Measurements from ENCODE around the gene HKDC1.

DNA sequence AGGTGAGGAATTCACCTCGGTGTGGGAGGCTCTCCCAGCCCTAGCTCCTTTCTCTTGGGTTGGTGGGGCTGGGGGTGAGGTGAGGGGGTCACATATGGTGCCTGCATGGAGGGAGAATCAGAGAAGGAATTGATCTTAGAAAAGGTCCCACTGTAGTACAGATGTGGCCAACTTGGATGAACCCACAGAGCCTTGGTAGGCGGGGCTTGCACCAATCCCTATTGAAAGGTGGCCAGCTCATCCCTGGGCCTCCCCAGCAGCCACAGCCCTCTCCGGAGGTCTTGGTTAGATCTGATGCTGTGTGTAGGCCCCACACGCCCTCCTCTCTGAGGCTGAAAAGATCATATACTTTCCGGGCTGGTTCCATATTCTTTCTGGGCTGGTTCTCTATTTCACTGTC, 19.0 kb downstream of the HKDC1 start:
- TF ChIP-seq, protein P1, sequence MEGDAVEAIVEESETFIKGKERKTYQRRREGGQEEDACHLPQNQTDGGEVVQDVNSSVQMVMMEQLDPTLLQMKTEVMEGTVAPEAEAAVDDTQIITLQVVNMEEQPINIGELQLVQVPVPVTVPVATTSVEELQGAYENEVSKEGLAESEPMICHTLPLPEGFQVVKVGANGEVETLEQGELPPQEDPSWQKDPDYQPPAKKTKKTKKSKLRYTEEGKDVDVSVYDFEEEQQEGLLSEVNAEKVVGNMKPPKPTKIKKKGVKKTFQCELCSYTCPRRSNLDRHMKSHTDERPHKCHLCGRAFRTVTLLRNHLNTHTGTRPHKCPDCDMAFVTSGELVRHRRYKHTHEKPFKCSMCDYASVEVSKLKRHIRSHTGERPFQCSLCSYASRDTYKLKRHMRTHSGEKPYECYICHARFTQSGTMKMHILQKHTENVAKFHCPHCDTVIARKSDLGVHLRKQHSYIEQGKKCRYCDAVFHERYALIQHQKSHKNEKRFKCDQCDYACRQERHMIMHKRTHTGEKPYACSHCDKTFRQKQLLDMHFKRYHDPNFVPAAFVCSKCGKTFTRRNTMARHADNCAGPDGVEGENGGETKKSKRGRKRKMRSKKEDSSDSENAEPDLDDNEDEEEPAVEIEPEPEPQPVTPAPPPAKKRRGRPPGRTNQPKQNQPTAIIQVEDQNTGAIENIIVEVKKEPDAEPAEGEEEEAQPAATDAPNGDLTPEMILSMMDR (conservative IDR thresholded peaks at IDR 0.05; ENCODE audit: low read length): no peak
- TF ChIP-seq EZH2phosphoT487 (IDR thresholded peaks at IDR 0.05; ENCODE audit: borderline replicate concordance): no peak
